Gastroesophageal sphincter (tissue), 4 donors: ENCODE results near the gene KNCN. TPM values are rescaled to one million over a fixed set of nuclear protein-coding genes. Genes with fewer than 3 reads are reported as not detected.

ENCODE experiments used
- ATAC-seq: fragments of 150-250 bp; one replicate; pipeline ENCODE4 v1.9.1; 2016; ENCODE audit warnings: mild to moderate bottlenecking, moderate library complexity
- H3K27ac ChIP-seq, 4 donors: fragments of 200-600 bp; sonication (generic) in 3 of 4; 1 replicate in 3 of 4; 2 replicates in 1 of 4; pipeline ENCODE4 v1.5.1; 2016 to 2019
- H3K27me3 ChIP-seq: fragments of 200-600 bp; sonication (generic); one replicate; pipeline ENCODE4 v1.5.1; 2019
- H3K36me3 ChIP-seq, 2 donors: fragments of 200-600 bp; sonication (generic); one replicate each; pipeline ENCODE4 v1.5.1; 2019; ENCODE audit warnings: control low read depth in 1 of 2
- H3K4me1 ChIP-seq, 3 donors: fragments of 200-600 bp; sonication (generic); 1 replicate in 2 of 3; 2 replicates in 1 of 3; pipeline ENCODE4 v1.5.1; 2016 to 2019; ENCODE audit warnings: control low read depth in 2 of 3
- H3K4me3 ChIP-seq, 2 donors: fragments of 200-600 bp; sonication (generic); one replicate each; pipeline ENCODE4 v1.5.1; 2019; ENCODE audit warnings: mild to moderate bottlenecking in 1 of 2, moderate library complexity in 1 of 2
- H3K9me3 ChIP-seq, 3 donors: fragments of 200-600 bp; sonication (generic); one replicate each; pipeline ENCODE4 v1.5.1; 2017 to 2019; ENCODE audit warnings: control low read depth in 2 of 3
- CTCF ChIP-seq, 4 experiments: fragments of 200-600 bp in 2 of 4; fragments of 450-650 bp in 2 of 4; sonication (generic) in 1 of 4; IDR thresholded peaks; one replicate each; pipeline ENCODE4 v1.5.1; 2017 to 2019; ENCODE audit warnings: antibody characterized with exemption in 4 of 4, mild to moderate bottlenecking in 2 of 4, moderate library complexity in 2 of 4
- EP300 ChIP-seq: sonication (generic); formaldehyde crosslinking; IDR thresholded peaks from one replicate; pipeline ENCODE4 v1.6.1; 2017; ENCODE audit warnings: antibody characterized with exemption, mild to moderate bottlenecking
- POLR2A ChIP-seq, 2 donors: fragments of 450-650 bp; IDR thresholded peaks; one replicate each; pipeline ENCODE4 v1.6.1; 2017; ENCODE audit warnings: antibody characterized with exemption in 2 of 2, mild to moderate bottlenecking in 2 of 2, moderate library complexity in 1 of 2
- POLR2AphosphoS5 ChIP-seq: sonication (generic); formaldehyde crosslinking; IDR thresholded peaks from one replicate; pipeline ENCODE4 v1.6.1; 2017; ENCODE audit warnings: antibody characterized with exemption
- WGBS, 2 donors: methylation state at CpG; one replicate each; pipeline ENCODE4 v1.1.5; 2018; ENCODE audit warnings: low coverage in 1 of 2; 5-methylcytosine and 5-hydroxymethylcytosine counted together
- total RNA-seq, 4 donors: library from RNA; depleted of rRNA; stranded (reverse); fragments of >200 nt; gene quantifications; one replicate each; pipeline ENCODE4 v1.1.0, GENCODE V29; 2016

Gene KNCN
- total RNA-seq, 4 donors from 2014 or later = not detected

- ATAC-seq = peak; percentile 17
- no peak overlapping the region for H3K27ac ChIP-seq
- peaks cover 0 to 10% (median 0%) of the 10 kb centered on the region in 3 donors for H3K4me1 ChIP-seq
- TF ChIP-seq EP300 = no peak
- no peak for TF ChIP-seq CTCF (IDR thresholded peaks at IDR 0.05)
- TF ChIP-seq POLR2AphosphoS5 = no peak
- no peak for TF ChIP-seq POLR2A (IDR thresholded peaks at IDR 0.05)
- no peaks in the 10 kb centered on the region for H3K9me3 ChIP-seq
- H3K27me3 ChIP-seq = peaks cover 35% of the 10 kb centered on the region
- WGBS, 2 donors = 24 to 60% methylated on average over 2 to 5 of the region's 20 CpGs
- H3K36me3 ChIP-seq = no peaks in the 10 kb centered on the region
- H3K4me3 ChIP-seq = no peak overlapping the region
Observed at GRCh38 chr1:46549697-46550681, 1.5 kb downstream of the KNCN start.

- H3K4me3 ChIP-seq = no peak overlapping the region
- no peak for ATAC-seq
- H3K9me3 ChIP-seq = no peaks in the 10 kb centered on the region
- no peak overlapping the region for H3K27ac ChIP-seq
- H3K27me3 ChIP-seq = peaks cover 57% of the 10 kb centered on the region
- 80 to 95% methylated on average over 1 to 6 of the region's 22 CpGs for WGBS, 2 donors
- TF ChIP-seq EP300 = no peak
- peak in 3 of 4 experiments; percentile 33 to 46 (median 35) for TF ChIP-seq CTCF (IDR thresholded peaks at IDR 0.05)
- H3K4me1 ChIP-seq = peaks cover 0 to 22% (median 6%) of the 10 kb centered on the region in 3 donors
- H3K36me3 ChIP-seq = no peaks in the 10 kb centered on the region
Observed at GRCh38 chr1:46547481-46548383, 3.7 kb downstream of the KNCN start.

GRCh38 chr1:46546210-46546609 lies 5.2 kb downstream of the KNCN start:
- ATAC-seq = no peak
- Histone ChIP-seq H3K36me3 (no peaks in the 10 kb centered on the region), H3K4me3 (no peak overlapping the region), H3K27me3 (peaks cover 56% of the 10 kb centered on the region), H3K27ac (no peak overlapping the region), H3K9me3 (no peaks in the 10 kb centered on the region), H3K4me1 (peaks cover 0 to 22% (median 6%) of the 10 kb centered on the region in 3 donors)
- TF ChIP-seq POLR2A (IDR thresholded peaks at IDR 0.05) = no peak
- TF ChIP-seq EP300 = no peak
- no peak for TF ChIP-seq POLR2AphosphoS5
- TF ChIP-seq CTCF (IDR thresholded peaks at IDR 0.05) = no peak
- WGBS, 2 donors = 71 to 88% methylated on average over 1 of the region's 5 CpGs

- no peak for TF ChIP-seq CTCF (IDR thresholded peaks at IDR 0.05)
- TF ChIP-seq POLR2AphosphoS5 = no peak
- TF ChIP-seq EP300 = no peak
- TF ChIP-seq POLR2A (IDR thresholded peaks at IDR 0.05) = no peak
Observed at GRCh38 chr1:46545784-46546183, 5.7 kb downstream of the KNCN start.

More at GRCh38 chr1:46545784-46546183, 5.7 kb downstream of the KNCN start:
- Histone ChIP-seq H3K27me3 (peaks cover 52% of the 10 kb centered on the region), H3K27ac (no peak overlapping the region), H3K4me3 (no peak overlapping the region), H3K9me3 (no peaks in the 10 kb centered on the region), H3K36me3 (no peaks in the 10 kb centered on the region), H3K4me1 (peaks cover 0 to 22% (median 6%) of the 10 kb centered on the region in 3 donors)
- ATAC-seq = no peak
- WGBS, 2 donors = 53 to 70% methylated on average over 2 of the region's 3 CpGs
